ENCODE results near the gene NBEAL2.
"Not testable (repeated sequence)": the region's sequence is repeated elsewhere in the genome, so short reads cannot be mapped to it uniquely, and the experiment has no call there.

NBEAL2 gene

DNA sequence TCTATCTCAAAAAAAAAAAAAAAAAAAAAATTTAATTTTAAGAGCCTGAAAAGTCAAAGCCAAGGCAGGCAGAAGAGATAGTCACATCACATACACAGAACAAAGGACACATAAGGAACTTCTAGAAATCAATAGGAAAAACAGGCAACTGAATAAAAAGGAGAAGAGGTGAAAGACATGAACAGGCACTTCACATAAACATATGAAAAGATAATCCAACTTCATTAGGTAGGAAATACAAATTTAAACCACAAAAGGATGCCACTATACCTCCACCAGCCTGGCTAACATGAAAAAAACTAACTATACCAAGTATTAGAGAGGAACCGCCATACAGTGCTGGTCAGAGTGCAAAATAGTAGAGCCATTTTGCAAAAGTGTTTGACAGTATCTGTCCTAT, 17.0 kb upstream of the NBEAL2 start:
- no peak for DNase-seq

GRCh38 chr3:46962990-46963389, 16.5 kb upstream of the NBEAL2 start:
- no peak for DNase-seq

DNA sequence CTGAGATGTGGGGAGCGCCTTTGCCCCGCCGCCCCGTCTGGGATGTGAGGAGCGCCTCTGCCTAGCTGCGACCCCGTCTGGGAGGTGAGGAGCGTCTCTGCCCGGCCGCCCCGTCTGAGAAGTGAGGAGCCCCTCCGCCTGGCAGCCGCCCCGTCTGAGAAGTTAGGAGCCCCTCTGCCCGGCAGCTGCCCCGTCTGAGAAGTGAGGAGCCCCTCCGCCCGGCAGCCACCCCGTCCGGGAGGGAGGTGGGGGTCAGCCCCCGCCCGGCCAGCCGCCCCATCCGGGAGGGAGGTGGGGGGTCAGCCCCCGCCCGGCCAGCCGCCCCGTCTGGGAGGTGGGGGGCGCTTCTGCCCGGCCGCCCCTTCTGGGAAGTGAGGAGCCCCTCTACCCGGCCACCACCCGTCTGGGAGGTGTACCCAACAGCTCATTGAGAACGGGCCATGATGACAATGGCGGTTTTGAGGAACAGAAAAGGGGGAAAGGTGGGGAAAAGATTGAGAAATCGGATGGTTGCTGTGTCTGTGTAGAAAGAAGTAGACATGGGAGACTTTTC, 15.4 kb upstream of the NBEAL2 start:
- DNase-seq, result not testable (repeated sequence)

GRCh38 chr3:46965151-46965550, 14.3 kb upstream of the NBEAL2 start:
- DNase-seq, result no peak

- no peak for DNase-seq
Observed at GRCh38 chr3:46966811-46967210, 12.7 kb upstream of the NBEAL2 start.

DNA sequence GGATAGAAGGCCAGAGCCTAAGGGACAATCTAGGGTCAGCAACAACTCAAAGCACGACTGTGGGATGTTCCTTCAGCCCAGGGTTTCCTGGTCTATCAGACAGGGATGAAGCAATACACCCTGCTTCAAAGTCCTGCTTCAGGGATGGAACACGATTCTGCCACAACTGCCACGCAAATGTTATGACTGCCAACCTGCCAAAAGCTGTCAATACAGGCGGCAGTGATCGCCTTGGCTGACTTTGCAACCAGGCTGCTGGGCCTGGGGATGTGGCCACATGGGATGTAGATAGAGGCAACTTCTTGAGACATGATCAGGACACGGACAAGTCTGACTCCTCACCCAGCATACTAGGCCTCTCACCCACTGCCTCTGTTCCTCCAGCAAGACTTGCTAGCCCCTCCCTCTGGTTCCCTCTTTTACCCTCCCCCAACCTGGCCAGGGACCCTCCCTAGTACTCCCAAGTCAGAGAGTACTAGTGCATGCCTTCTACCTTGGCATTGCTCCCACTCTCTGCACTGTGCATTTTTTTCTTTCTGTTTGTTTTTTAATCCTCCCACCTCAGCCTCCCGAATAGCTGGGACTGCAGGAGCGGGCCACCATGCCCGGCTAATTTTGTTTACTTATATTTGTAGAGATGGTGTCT, 10.6 kb upstream of the NBEAL2 start:
- no peak for DNase-seq

DNA sequence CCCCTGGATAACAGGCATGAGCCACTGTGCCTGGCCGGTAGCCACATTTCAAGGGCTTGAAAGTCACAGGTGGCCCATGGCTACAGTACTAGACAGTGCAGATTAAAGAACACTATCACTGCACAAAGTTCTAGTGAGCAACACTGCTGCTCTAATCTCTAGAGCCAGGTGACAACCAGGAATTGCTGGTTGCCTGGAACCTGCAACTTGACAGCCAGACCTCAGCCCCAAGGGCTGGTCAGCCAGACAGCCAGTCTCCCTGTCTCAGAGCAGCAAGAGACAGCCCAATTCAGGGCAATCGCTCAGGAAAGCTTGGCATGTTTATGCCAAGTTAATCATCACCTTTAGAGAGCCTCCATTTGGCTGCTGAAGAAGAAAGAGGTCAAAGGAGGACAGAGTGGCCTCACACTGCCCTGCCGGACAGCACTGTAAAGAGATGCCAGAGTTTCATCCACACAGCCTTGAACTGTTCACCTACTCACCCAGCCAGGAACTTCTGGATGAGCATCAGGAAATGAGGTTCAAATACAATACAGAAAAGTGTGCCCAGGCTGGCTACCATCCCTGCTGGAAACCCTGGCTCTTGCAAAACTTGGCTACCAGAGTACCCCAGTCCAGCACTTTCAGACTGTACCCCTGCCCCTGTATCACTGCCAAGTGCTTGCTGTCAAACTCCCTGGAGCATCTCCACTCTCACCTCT, 8.9 kb upstream of the NBEAL2 start:
- DNase-seq, result no peak

DNA sequence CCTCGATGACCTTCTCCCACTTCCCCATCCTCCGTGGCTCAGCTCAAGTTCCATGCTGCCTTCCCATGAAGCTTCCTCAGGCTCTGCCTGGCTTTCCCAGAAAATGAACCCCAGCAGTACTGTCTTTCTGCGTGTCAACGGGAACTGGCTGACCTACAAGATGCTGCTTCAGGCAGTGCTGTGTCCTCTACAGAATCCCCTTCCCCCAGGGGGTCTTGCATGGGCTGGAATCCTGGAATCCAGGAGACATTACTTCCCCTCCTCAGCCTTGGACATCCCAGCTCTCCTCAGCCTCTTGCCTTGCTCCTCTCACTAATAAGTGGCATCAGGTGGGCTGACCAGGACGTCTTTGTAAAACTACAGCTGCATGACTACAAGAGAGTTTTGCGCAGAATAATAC, 8.3 kb upstream of the NBEAL2 start:
- no peak for DNase-seq

DNA sequence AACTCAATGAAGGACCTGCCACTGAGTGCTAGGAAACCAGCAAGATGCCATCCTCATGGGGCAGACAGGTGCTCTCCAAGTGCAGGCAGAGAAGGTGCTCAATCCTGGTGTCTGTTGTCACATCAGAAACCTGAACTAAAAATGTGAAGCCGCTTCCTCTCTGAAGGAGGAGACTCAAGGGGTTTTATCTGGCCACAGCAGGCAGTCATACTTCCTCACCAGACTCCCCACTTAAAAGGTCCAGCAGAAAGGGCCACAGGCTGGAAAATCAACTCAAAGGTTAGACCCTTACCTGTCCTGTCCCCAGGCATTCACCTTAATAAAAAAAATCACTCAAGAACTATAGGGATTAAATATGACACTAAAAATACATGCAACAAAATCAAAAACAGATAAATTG, 7.7 kb upstream of the NBEAL2 start:
- DNase-seq, result no peak

GRCh38 chr3:46972396-46972795, 7.1 kb upstream of the NBEAL2 start:
- DNase-seq, result no peak

- DNase-seq, result no peak
Observed at GRCh38 chr3:46974421-46975171, 4.9 kb upstream of the NBEAL2 start.

- peak; percentile 90 for DNase-seq
Observed at GRCh38 chr3:46976326-46977190, 2.9 kb upstream of the NBEAL2 start, which contains the start of gene CCDC12. Gene CCDC12, minus strand, starts transcription at chr3:46976745. Its CDS starts 13 bp downstream, at chr3:46976732.

- no peak for DNase-seq
Observed at GRCh38 chr3:46977811-46978195, 1.7 kb upstream of the NBEAL2 start.

GRCh38 chr3:46978381-46978780, 1.1 kb upstream of the NBEAL2 start:
- DNase-seq, result no peak

- no peak for DNase-seq
Observed at GRCh38 chr3:46979958-46980497, 562 bp downstream of the NBEAL2 start.

DNA sequence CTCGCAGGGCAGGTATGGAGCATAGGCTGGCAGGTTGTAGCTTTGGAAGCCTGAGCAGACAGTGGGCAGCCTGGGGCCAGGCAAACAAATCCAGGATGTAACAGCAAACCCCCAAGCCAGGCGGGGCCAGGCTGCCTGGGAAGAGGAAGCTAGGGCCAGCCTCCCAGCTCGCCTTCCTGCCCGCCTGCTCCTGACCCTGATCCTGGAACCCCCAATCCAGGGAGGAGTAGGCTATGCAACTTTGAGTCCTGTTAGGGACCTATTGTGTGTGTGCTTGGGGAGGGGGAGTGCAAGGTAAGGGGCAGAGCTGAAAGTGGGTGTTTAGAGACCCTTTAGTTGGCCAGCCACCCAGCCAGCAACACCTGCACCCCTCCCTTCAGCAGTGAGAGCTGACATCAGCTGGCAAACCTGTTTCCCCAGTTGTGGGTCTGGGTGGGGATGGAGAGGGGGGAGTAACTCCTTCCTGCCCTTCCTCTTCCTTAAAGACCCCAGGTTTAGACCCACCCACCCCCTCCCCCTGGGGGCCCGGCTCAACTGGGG, 2.5 kb downstream of the NBEAL2 start:
- DNase-seq, result no peak

DNA sequence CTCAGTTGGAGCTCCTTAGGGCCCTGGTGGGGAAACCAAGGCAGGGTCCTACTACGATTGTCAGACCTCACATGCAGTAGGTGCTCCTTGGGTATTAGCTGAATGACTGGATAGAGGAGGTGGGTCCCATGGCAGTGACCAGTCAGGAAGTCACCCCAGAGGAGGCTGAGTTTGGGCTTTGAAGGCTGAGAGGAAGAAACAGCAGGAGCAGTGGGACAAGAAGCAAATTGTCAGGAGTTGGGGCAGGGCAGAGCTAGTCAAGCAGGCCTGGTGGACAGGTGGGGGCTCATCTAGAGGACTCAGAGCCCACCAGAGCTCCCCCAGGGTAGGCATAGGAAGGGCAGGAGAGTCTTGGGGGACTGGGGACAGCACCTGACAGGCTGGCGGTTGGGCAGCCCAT, 3.1 kb downstream of the NBEAL2 start:
- no peak for DNase-seq

GRCh38 chr3:46984591-46985459, 5.4 kb downstream of the NBEAL2 start:
- no peak for DNase-seq

GRCh38 chr3:46985588-46985987, 6.1 kb downstream of the NBEAL2 start:
- no peak for DNase-seq

DNA sequence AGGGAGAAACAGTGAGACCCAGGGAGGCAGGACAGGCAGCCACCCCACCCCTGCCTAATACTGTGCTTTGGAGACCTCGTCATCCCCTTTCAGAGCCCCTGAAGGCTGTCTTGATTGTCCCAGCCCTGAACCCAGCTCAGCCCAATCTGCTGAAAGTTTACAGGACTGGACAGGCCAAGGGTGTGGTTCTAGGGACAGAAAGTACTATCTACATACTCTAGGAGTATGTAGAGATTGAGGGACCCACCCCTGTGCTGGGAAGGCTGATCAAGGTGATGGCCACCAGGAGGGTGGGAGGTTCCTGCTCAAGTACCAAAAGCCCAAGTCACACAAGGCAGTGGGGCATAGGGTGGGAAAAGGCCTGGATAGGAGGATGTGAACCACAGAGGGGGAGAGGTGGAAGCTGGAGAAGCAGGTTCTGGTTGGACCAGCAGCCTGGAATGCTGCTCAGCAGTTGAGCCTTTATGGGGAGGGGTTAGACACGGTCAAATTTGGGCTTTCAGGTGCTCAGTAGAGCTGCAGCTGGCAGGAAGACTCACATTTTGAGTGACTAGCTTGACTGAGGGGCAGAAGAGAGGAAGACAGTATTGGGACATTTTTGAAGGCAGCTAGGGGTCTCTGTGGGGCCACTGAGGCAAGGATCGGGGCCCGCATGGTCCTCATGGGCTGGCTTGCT, 6.7 kb downstream of the NBEAL2 start:
- DNase-seq, result no peak

Measured in DMS 273 treated with DMSO at 0.1 percent for 48 hours (cell line).